IMR-90 (cell line): Measurements from ENCODE around the gene ATP10A. TPM values are rescaled to one million over a fixed set of nuclear protein-coding genes. Genes with fewer than 3 reads are reported as not detected.
A peak's percentile ranks its signal among the peaks of the same experiment; 100 is the strongest.

Source experiments
- ATAC-seq: fragments of 200-7000 bp; cut with Tn5 transposase; 2 replicates; pipeline ENCODE4 v1.9.1; 2020; ENCODE audit warnings: low read depth, mild to moderate bottlenecking, moderate library complexity
- BruUV-seq: library from RNA; stranded (reverse); fragments of 400-500 nt; replicated peaks from 2 replicates; lab custom pipeline; 2021; lab: Mats Ljungman, UMichigan
- CTCF ChIA-PET: fragments of 300-600 bp; formaldehyde crosslinking; extraction: SDS; loops from one replicate; lab custom pipeline; 2021; ENCODE audit warnings: antibody characterized with exemption; lab: Yijun Ruan, JAX
- POLR2A ChIA-PET: fragments of 300-600 bp; sonication (Branson Sonifier 250); formaldehyde crosslinking; loops from one replicate; lab custom pipeline; 2022; ENCODE audit warnings: antibody characterized with exemption; ENCODE audit not compliant: unreplicated experiment; lab: Charles Lee
- DNase-seq: peaks from one replicate; pipeline ENCODE4 v3.0.0; 2013
- H2AFZ ChIP-seq: replicated peaks from 2 replicates; pipeline ENCODE3; 2013; ENCODE audit warnings: low read length, mild to moderate bottlenecking; ENCODE audit not compliant: poor library complexity
- H2AK5ac ChIP-seq: 2 replicates; pipeline ENCODE4 v1.6.1; 2013; ENCODE audit warnings: low read depth, low read length, inconsistent platforms
- H2AK9ac ChIP-seq: replicated peaks from 2 replicates; pipeline ENCODE3; 2013; ENCODE audit warnings: mild to moderate bottlenecking, low read depth, low read length, moderate library complexity; ENCODE audit not compliant: poor library complexity
- H2BK120ac ChIP-seq: 2 replicates; pipeline ENCODE4 v1.6.1; 2013; ENCODE audit warnings: low read depth, low read length, inconsistent platforms
- H2BK15ac ChIP-seq: 3 replicates; pipeline ENCODE4 v1.6.1; 2013; ENCODE audit warnings: low read depth, low read length, inconsistent platforms
- H2BK20ac ChIP-seq: 2 replicates; pipeline ENCODE4 v1.6.1; 2013; ENCODE audit warnings: low read depth, mild to moderate bottlenecking, inconsistent platforms, low read length, moderate library complexity
- H2BK5ac ChIP-seq: 2 replicates; pipeline ENCODE4 v1.6.1; 2013; ENCODE audit warnings: mild to moderate bottlenecking, low read depth, low read length, inconsistent platforms; ENCODE audit not compliant: poor library complexity, severe bottlenecking
- H3K14ac ChIP-seq: replicated peaks from 2 replicates; pipeline ENCODE4 v1.6.1; 2013; ENCODE audit warnings: low read depth, low read length, inconsistent platforms
- H3K18ac ChIP-seq: 2 replicates; pipeline ENCODE4 v1.6.1; 2013; ENCODE audit warnings: low read depth, low read length, control low read depth
- H3K23ac ChIP-seq: 2 replicates; pipeline ENCODE4 v1.6.1; 2013; ENCODE audit warnings: low read depth, low read length, inconsistent platforms
- H3K27ac ChIP-seq: 2 replicates; pipeline ENCODE4 v1.5.1; 2013; ENCODE audit warnings: mild to moderate bottlenecking, control low read depth, low read length; ENCODE audit not compliant: insufficient read depth
- H3K27me3 ChIP-seq: 2 replicates; pipeline ENCODE4 v1.6.1; 2013; ENCODE audit warnings: low read length; ENCODE audit not compliant: control insufficient read depth, insufficient read depth
- H3K36me3 ChIP-seq: 2 replicates; pipeline ENCODE4 v1.6.1; 2013; ENCODE audit warnings: low read length, mixed read lengths; ENCODE audit not compliant: control insufficient read depth, insufficient read depth
- H3K4ac ChIP-seq: 2 replicates; pipeline ENCODE4 v1.6.1; 2013; ENCODE audit warnings: low read depth, low read length, inconsistent platforms
- H3K4me1 ChIP-seq: 2 replicates; pipeline ENCODE4 v1.6.1; 2013; ENCODE audit warnings: low read length, mixed read lengths; ENCODE audit not compliant: control insufficient read depth, insufficient read depth
- H3K4me2 ChIP-seq: 2 replicates; pipeline ENCODE4 v1.6.1; 2013; ENCODE audit warnings: low read depth, mild to moderate bottlenecking, control low read depth, low read length, moderate library complexity
- H3K4me3 ChIP-seq: 2 replicates; pipeline ENCODE4 v1.5.1; 2013; ENCODE audit warnings: low read depth, mild to moderate bottlenecking, control low read depth, low read length, moderate library complexity; ENCODE audit not compliant: insufficient read depth
- H3K56ac ChIP-seq: 2 replicates; pipeline ENCODE4 v1.6.1; 2013; ENCODE audit warnings: low read length, inconsistent platforms; ENCODE audit not compliant: insufficient read depth; ENCODE audit errors: extremely low read depth
- H3K79me1 ChIP-seq, 2 experiments: 2 replicates each; pipeline ENCODE4 v1.6.1; 2013; ENCODE audit warnings: low read length in 2 of 2, inconsistent platforms in 1 of 2, low read depth in 1 of 2
- H3K9ac ChIP-seq: 2 replicates; pipeline ENCODE4 v1.6.1; 2013; ENCODE audit warnings: low read depth, low read length, control low read depth
- H3K9me1 ChIP-seq: 2 replicates; pipeline ENCODE4 v1.6.1; 2013; ENCODE audit warnings: low read length, inconsistent platforms; ENCODE audit not compliant: insufficient read depth
- H3K9me3 ChIP-seq: 2 replicates; pipeline ENCODE4 v1.6.1; 2013; ENCODE audit warnings: low read length; ENCODE audit not compliant: control insufficient read depth, insufficient read depth
- H4K20me1 ChIP-seq: 2 replicates; pipeline ENCODE4 v1.6.1; 2013; ENCODE audit warnings: low read length, inconsistent platforms; ENCODE audit not compliant: insufficient read depth
- H4K5ac ChIP-seq: 2 replicates; pipeline ENCODE4 v1.6.1; 2013; ENCODE audit warnings: mild to moderate bottlenecking, low read depth, low read length, control low read depth
- H4K8ac ChIP-seq, 2 experiments: 2 replicates each; pipeline ENCODE4 v1.6.1; 2013; ENCODE audit warnings: low read depth in 2 of 2, low read length in 2 of 2, control low read depth in 1 of 2, inconsistent platforms in 1 of 2
- H4K91ac ChIP-seq: 2 replicates; pipeline ENCODE4 v1.6.1; 2013; ENCODE audit warnings: low read depth, low read length, inconsistent platforms; ENCODE audit not compliant: insufficient read depth
- FOS ChIP-seq: fragments of 150-350 bp; IDR thresholded peaks from 2 replicates; pipeline ENCODE4 v1.6.1; 2016; ENCODE audit warnings: low read depth, low read length
- MXI1 ChIP-seq: IDR thresholded peaks from 2 replicates; pipeline ENCODE4 v1.6.1; 2012; ENCODE audit warnings: low read depth, mild to moderate bottlenecking, low read length, moderate library complexity, borderline replicate concordance
- POLR2A ChIP-seq: IDR thresholded peaks from 2 replicates; pipeline ENCODE4 v1.6.1; 2012; ENCODE audit warnings: mild to moderate bottlenecking, low read depth, low read length
- RCOR1 ChIP-seq: IDR thresholded peaks from 2 replicates; pipeline ENCODE4 v1.6.1; 2012; ENCODE audit warnings: mild to moderate bottlenecking, low read length, improper control_type of control experiment; ENCODE audit not compliant: insufficient replicate concordance
- WGBS, 2 experiments: methylation state at CpG; one replicate each; pipeline versions ENCODE4 v1.1.5 to v1.1.7; 2013; ENCODE audit warnings: missing lambda C conversion rate in 2 of 2; ENCODE audit not compliant: insufficient read length in 1 of 2; ENCODE audit errors: extremely low coverage in 2 of 2; 5-methylcytosine and 5-hydroxymethylcytosine counted together
- dilution Hi-C: fragments of 300-500 bp; cut with HindIII; formaldehyde crosslinking; loops from one replicate; pipeline ENCODE4 v1.14.3; 2018; ENCODE audit warnings: low sequenced_read_pairs; ENCODE audit not compliant: unreplicated experiment
- in situ Hi-C: fragments of 300-500 bp; cut with MboI; formaldehyde crosslinking; loops from 3 replicates; pipeline ENCODE4 v1.14.3; 2019; ENCODE audit warnings: low sequenced_read_pairs, inconsistent platforms, mixed read lengths
- intact Hi-C: fragments of 100-400 bp; cut with micrococcal nuclease; formaldehyde crosslinking; loops from 2 replicates; pipeline ENCODE4 v1.10.0; 2022
- polyA plus RNA-seq, 3 experiments: library from polyadenylated mRNA; depleted of rRNA; stranded (reverse); fragments of >200 nt; gene quantifications; 2 replicates each; pipeline ENCODE4 v1.2.3, GENCODE V29; 2012; ENCODE audit warnings: low replicate concordance in 1 of 3
- total RNA-seq: library from RNA; depleted of rRNA; stranded (reverse); fragments of >200 nt; gene quantifications from 2 replicates; pipeline ENCODE4 v1.2.3, GENCODE V29; 2012
- TF ChIP-seq, protein P1 (sequence below): fragments of 150-350 bp; IDR thresholded peaks from 2 replicates; pipeline ENCODE4 v1.6.1; 2017; ENCODE audit warnings: mild to moderate bottlenecking, antibody characterized with exemption, low read length, low read depth

The ATP10A gene
- total and polyA plus RNA-seq, 2 of the 4 experiments (the other 2 are of a cell fraction) = 13.8 to 16.0 TPM

DNA sequence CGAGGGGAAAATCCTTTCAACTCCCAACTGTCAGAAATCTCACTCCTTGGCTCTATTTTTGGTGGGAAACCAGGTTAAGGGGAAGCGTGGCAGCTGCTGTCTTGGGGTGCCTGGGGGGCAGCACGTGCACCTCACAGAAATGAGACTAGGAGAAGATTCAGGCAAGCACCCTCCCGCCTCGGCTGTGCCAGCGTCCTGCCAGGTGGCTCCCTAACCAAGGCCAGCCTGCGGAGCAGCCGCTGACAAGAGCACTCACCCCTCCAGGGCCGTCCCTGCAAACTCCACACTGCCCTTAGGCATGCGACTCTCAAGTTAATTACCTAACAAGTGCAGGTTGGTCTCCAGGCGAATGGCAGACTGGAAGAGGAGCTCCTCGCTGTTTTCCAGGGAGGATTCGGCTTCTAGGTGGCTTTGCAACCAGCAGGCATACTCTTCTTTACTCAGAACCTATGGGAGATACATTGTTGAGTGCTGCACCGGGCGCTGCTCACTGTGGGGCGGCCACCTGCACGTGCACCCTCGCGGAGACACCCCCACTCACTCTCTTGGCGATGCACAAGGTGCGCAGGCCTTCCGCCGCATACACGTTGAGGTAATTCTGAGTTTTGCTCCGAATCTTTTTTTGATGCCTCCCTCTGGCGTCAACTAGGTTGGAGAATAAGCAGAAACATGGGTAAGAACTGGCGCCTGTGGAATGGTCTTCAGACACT is 155.3 kb downstream of the ATP10A start:
- Histone ChIP-seq H3K56ac (no peak overlapping the region), H3K18ac (no peak overlapping the region), H3K4me2 (no peak overlapping the region), H2BK15ac (no peak overlapping the region), H3K9ac (no peak overlapping the region), H3K9me1 (peaks cover 11% of the 10 kb centered on the region), H3K23ac (no peak overlapping the region), H2AK9ac (peak overlapping the region; percentile 24), H3K4me3 (no peak overlapping the region), H3K79me1 (peaks cover 0 to 9% of the 10 kb centered on the region in 2 experiments; a peak in 2 of 4 replicates), H2BK20ac (no peak overlapping the region), H3K9me3 (no peaks in the 10 kb centered on the region), H4K8ac (no peak overlapping the region), H4K20me1 (no peaks in the 10 kb centered on the region), H4K5ac (no peak overlapping the region), H3K36me3 (peaks cover 2% of the 10 kb centered on the region; the same call in 1 of the 2 replicates), H3K27ac (no peak overlapping the region), H3K14ac (no peak overlapping the region), H3K4ac (no peak overlapping the region), H3K4me1 (peaks cover 2% of the 10 kb centered on the region; the same call in 1 of the 2 replicates), H2AFZ (peak overlapping the region; percentile 17), H2BK120ac (no peak overlapping the region), H2AK5ac (no peak overlapping the region), H4K91ac (no peak overlapping the region), H3K27me3 (no peaks in the 10 kb centered on the region), H2BK5ac (no peak overlapping the region)
- ATAC-seq = no peak
- WGBS, 2 experiments = 84% methylated on average over 5 of the region's 27 CpGs; no CpG with 5 or more reads in 1 of the 2 experiments
- POLR2A ChIA-PET = interaction anchor here (0.5 kb wide), 1 partner anchor 175 kb away, joined by 3 read pairs; no protein-coding TSS in a partner anchor
- in situ Hi-C loops (loop anchor here (25.0 kb wide), 1 partner anchor 554 kb away; no protein-coding TSS in a partner anchor), dilution Hi-C loops (no loop called here), intact Hi-C loops (no loop called here)
- DNase-seq = no peak
- BruUV-seq = no TSS peak
- CTCF ChIA-PET = no interaction called here
- TF ChIP-seq POLR2A = no peak
- TF ChIP-seq MXI1 = no peak
- no peak for TF ChIP-seq FOS
- TF ChIP-seq, protein P1, sequence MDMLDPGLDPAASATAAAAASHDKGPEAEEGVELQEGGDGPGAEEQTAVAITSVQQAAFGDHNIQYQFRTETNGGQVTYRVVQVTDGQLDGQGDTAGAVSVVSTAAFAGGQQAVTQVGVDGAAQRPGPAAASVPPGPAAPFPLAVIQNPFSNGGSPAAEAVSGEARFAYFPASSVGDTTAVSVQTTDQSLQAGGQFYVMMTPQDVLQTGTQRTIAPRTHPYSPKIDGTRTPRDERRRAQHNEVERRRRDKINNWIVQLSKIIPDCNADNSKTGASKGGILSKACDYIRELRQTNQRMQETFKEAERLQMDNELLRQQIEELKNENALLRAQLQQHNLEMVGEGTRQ = no peak
- TF ChIP-seq RCOR1 = no peak
